HepG2 (cell line): Measurements from ENCODE around the gene RNASE2. TPM values are rescaled to one million over a fixed set of nuclear protein-coding genes. Genes with fewer than 3 reads are reported as not detected.
A peak's percentile ranks its signal among the peaks of the same experiment; 100 is the strongest.

Experiments used
- AGO1 ChIP-seq: fragments of 200-400 bp; formaldehyde crosslinking; IDR thresholded peaks from 2 replicates; pipeline ENCODE4 v1.6.1; 2017; ENCODE audit warnings: mild to moderate bottlenecking, low read depth, low read length, moderate library complexity; ENCODE audit not compliant: poor library complexity, severe bottlenecking
- DNMT1 ChIP-seq: sonication (generic); formaldehyde crosslinking; IDR thresholded peaks from 2 replicates; pipeline ENCODE4 v1.5.1; 2020; ENCODE audit warnings: mild to moderate bottlenecking, missing genetic modification reagents
- EHMT2 ChIP-seq: fragments of 200-600 bp; sonication (generic); IDR thresholded peaks from 2 replicates; pipeline ENCODE4 v1.7.0; 2017; ENCODE audit warnings: antibody characterized with exemption, low read depth, low read length, borderline replicate concordance
- GPN1 ChIP-seq: sonication (generic); formaldehyde crosslinking; IDR thresholded peaks from 2 replicates; pipeline ENCODE4 v1.5.1; 2020; ENCODE audit warnings: missing genetic modification reagents, borderline replicate concordance
- HHEX ChIP-seq: IDR thresholded peaks from 2 replicates; pipeline ENCODE4 v1.6.1; 2016; ENCODE audit warnings: control low read depth
- MAZ ChIP-seq, 2 experiments: sonication (generic) in 1 of 2; formaldehyde crosslinking in 1 of 2; IDR thresholded peaks; 2 replicates each; pipeline versions ENCODE4 v1.5.0 to v1.6.1; 2012 to 2020; ENCODE audit warnings: low read depth in 2 of 2, mild to moderate bottlenecking in 2 of 2, borderline replicate concordance in 1 of 2, improper control_type of control experiment in 1 of 2, low read length in 1 of 2, missing genetic modification reagents in 1 of 2, moderate library complexity in 1 of 2
- MED13 ChIP-seq: sonication (generic); formaldehyde crosslinking; IDR thresholded peaks from 2 replicates; pipeline ENCODE4 v1.5.0; 2020; ENCODE audit warnings: missing genetic modification reagents
- NR2F6 ChIP-seq, 2 experiments: IDR thresholded peaks; 2 replicates each; pipeline ENCODE4 v1.6.1; 2016; ENCODE audit warnings: antibody characterized with exemption in 1 of 2, mild to moderate bottlenecking in 1 of 2
- PPARG ChIP-seq: conservative IDR thresholded peaks from 2 replicates; pipeline ENCODE4 v1.6.1; 2016; ENCODE audit warnings: missing biosample characterization, missing genetic modification reagents
- RBM39 ChIP-seq: fragments of 200-400 bp; formaldehyde crosslinking; IDR thresholded peaks from one replicate; pipeline ENCODE4 v1.6.1; 2018; ENCODE audit warnings: antibody characterized with exemption, mild to moderate bottlenecking, low read depth, low read length; ENCODE audit not compliant: poor library complexity, severe bottlenecking
- SAP130 ChIP-seq: IDR thresholded peaks from 2 replicates; pipeline ENCODE4 v1.6.1; 2016; ENCODE audit warnings: low read depth
- SIX4 ChIP-seq: sonication (generic); formaldehyde crosslinking; IDR thresholded peaks from 2 replicates; pipeline ENCODE4 v1.4.0; 2020; ENCODE audit warnings: missing genetic modification reagents
- TRIM24 ChIP-seq: sonication (generic); formaldehyde crosslinking; IDR thresholded peaks from 2 replicates; pipeline ENCODE4 v1.8.0; 2022; ENCODE audit warnings: mild to moderate bottlenecking, missing genetic modification reagents
- ZBTB20 ChIP-seq: sonication (generic); formaldehyde crosslinking; IDR thresholded peaks from 2 replicates; pipeline ENCODE4 v1.8.1; 2023; ENCODE audit warnings: missing genetic modification reagents, low read depth, mild to moderate bottlenecking, borderline replicate concordance
- ZFX ChIP-seq: sonication (generic); formaldehyde crosslinking; IDR thresholded peaks from 2 replicates; pipeline ENCODE4 v1.4.0; 2020; ENCODE audit warnings: mild to moderate bottlenecking, low read depth, missing genetic modification reagents, moderate library complexity
- ZNF12 ChIP-seq: sonication (generic); formaldehyde crosslinking; IDR thresholded peaks from 2 replicates; pipeline ENCODE4 v1.5.0; 2020; ENCODE audit warnings: missing genetic modification reagents
- ZNF138 ChIP-seq: sonication (generic); formaldehyde crosslinking; IDR thresholded peaks from 2 replicates; pipeline ENCODE4 v1.5.0; 2020; ENCODE audit warnings: mild to moderate bottlenecking, low read depth, missing genetic modification reagents
- ZNF17 ChIP-seq: sonication (generic); formaldehyde crosslinking; IDR thresholded peaks from 2 replicates; pipeline ENCODE4 v1.5.0; 2020; ENCODE audit warnings: mild to moderate bottlenecking, missing genetic modification reagents
- ZNF230 ChIP-seq: sonication (generic); formaldehyde crosslinking; IDR thresholded peaks from 2 replicates; pipeline ENCODE4 v1.4.0; 2020; ENCODE audit warnings: mild to moderate bottlenecking, missing genetic modification reagents
- ZNF333 ChIP-seq: sonication (generic); formaldehyde crosslinking; IDR thresholded peaks from 2 replicates; pipeline ENCODE4 v1.4.0; 2020; ENCODE audit warnings: mild to moderate bottlenecking, missing genetic modification reagents, borderline replicate concordance
- ZNF713 ChIP-seq: sonication (generic); formaldehyde crosslinking; IDR thresholded peaks from 2 replicates; pipeline ENCODE4 v1.4.0; 2020; ENCODE audit warnings: mild to moderate bottlenecking, missing genetic modification reagents
- polyA plus RNA-seq, 8 experiments: library from polyadenylated mRNA; depleted of rRNA in 3 of 8; stranded (reverse) in 7 of 8; unstranded in 1 of 8; fragments of >200 nt; fragmentation: Illumina TruSeq in 4 of 8; extraction: Trizol in 4 of 8; gene quantifications; 2 replicates each; pipeline versions ENCODE4 v1.2.1 to v1.2.3, GENCODE V29; 2011 to 2016; ENCODE audit warnings: low read depth in 4 of 8, missing spikeins in 1 of 8, mixed read lengths in 1 of 8; ENCODE audit not compliant: insufficient read depth in 1 of 8
- total RNA-seq, 5 experiments: library from RNA; depleted of rRNA; stranded (reverse); fragments of >200 nt; fragmentation: Illumina TruSeq; extraction: Trizol; gene quantifications; 2 replicates each; pipeline ENCODE4 v1.2.3, GENCODE V29; 2016; ENCODE audit warnings: low read depth in 1 of 5
- TF ChIP-seq, protein P1 (sequence below): sonication (generic); formaldehyde crosslinking; IDR thresholded peaks from 2 replicates; pipeline ENCODE4 v1.4.0; 2020; ENCODE audit warnings: missing genetic modification reagents
- TF ChIP-seq, protein P2 (sequence below): sonication (generic); formaldehyde crosslinking; IDR thresholded peaks from 2 replicates; pipeline ENCODE4 v1.4.0; 2020; ENCODE audit warnings: missing genetic modification reagents
- TF ChIP-seq, protein P3 (sequence below): sonication (generic); formaldehyde crosslinking; IDR thresholded peaks from 2 replicates; pipeline ENCODE4 v1.4.0; 2020; ENCODE audit warnings: missing genetic modification reagents

Gene RNASE2
- total and polyA plus RNA-seq, 2 of the 13 experiments (the other 11 are each of a cell fraction or from before 2014, with no cell fraction given) = 0.69 TPM; not detected in 1

DNA sequence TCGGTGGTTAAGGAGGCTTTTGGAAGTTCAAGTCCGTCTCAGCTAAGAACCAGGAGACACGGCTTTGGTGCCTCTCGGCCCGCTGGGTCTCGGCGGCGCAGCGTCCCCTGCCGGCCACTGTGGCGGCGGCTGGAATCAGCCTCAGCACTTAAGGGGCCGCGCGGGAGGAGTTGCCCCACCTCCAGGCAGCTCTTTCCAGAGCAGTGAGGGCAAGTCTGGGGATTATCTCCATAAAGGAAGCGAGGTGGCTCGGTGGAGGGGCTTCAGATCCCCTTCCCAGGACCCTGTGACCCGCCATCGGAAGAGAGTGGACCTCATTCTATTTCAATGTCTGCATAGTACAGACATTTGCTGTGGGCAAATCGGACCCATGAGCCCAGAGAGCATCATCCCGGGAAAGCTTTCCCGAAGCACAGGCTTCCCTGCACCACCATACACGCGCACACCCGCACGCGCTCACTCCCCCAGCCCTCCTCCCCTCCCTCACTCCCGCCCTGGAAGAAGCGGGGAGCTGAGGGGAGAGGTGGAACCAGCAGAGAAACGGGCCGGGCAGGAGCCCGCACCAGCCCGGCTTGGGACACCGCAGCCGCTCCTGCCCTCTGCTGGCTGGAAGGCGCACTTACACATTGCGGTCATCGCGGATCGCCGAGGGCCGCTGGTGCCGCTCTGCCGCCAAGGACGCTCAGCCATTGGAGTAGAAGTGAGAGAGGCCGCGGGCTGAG lies 15.9 kb downstream of the RNASE2 start (continued):
- peak; percentile 59; the same call in 1 of the 2 replicates for TF ChIP-seq MAZ (IDR thresholded peaks at IDR 0.05; ENCODE audit: borderline replicate concordance, low read depth, low read length)
- peak; percentile 73 for TF ChIP-seq MAZ (CRISPR knock-in tag; IDR thresholded peaks at IDR 0.05; ENCODE audit: low read depth)
- peak; percentile 13; the same call in 1 of the 2 replicates for TF ChIP-seq DNMT1 (CRISPR knock-in tag)
- TF ChIP-seq PPARG (CRISPR knock-in tag) = no peak
- TF ChIP-seq ZNF17 (CRISPR knock-in tag) = no peak
- TF ChIP-seq MED13 = peak; percentile 34; the same call in 1 of the 2 replicates
- TF ChIP-seq GPN1 = 0 out of 2 replicates have a peak, but pooled peaks have one; percentile 27
- TF ChIP-seq SAP130 (CRISPR knock-in tag) = peak; percentile 56
- TF ChIP-seq, protein P1, sequence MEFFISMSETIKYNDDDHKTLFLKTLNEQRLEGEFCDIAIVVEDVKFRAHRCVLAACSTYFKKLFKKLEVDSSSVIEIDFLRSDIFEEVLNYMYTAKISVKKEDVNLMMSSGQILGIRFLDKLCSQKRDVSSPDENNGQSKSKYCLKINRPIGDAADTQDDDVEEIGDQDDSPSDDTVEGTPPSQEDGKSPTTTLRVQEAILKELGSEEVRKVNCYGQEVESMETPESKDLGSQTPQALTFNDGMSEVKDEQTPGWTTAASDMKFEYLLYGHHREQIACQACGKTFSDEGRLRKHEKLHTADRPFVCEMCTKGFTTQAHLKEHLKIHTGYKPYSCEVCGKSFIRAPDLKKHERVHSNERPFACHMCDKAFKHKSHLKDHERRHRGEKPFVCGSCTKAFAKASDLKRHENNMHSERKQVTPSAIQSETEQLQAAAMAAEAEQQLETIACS (CRISPR knock-in tag) = peak; percentile 45; the same call in 1 of the 2 replicates
- no peak for TF ChIP-seq ZNF713
- 0 out of 2 replicates have a peak, but pooled peaks have one; percentile 12 for TF ChIP-seq ZBTB20
- TF ChIP-seq AGO1 = peak; percentile 85
- TF ChIP-seq TRIM24 (CRISPR knock-in tag) = no peak
- TF ChIP-seq EHMT2 = no peak
- TF ChIP-seq, protein P2, sequence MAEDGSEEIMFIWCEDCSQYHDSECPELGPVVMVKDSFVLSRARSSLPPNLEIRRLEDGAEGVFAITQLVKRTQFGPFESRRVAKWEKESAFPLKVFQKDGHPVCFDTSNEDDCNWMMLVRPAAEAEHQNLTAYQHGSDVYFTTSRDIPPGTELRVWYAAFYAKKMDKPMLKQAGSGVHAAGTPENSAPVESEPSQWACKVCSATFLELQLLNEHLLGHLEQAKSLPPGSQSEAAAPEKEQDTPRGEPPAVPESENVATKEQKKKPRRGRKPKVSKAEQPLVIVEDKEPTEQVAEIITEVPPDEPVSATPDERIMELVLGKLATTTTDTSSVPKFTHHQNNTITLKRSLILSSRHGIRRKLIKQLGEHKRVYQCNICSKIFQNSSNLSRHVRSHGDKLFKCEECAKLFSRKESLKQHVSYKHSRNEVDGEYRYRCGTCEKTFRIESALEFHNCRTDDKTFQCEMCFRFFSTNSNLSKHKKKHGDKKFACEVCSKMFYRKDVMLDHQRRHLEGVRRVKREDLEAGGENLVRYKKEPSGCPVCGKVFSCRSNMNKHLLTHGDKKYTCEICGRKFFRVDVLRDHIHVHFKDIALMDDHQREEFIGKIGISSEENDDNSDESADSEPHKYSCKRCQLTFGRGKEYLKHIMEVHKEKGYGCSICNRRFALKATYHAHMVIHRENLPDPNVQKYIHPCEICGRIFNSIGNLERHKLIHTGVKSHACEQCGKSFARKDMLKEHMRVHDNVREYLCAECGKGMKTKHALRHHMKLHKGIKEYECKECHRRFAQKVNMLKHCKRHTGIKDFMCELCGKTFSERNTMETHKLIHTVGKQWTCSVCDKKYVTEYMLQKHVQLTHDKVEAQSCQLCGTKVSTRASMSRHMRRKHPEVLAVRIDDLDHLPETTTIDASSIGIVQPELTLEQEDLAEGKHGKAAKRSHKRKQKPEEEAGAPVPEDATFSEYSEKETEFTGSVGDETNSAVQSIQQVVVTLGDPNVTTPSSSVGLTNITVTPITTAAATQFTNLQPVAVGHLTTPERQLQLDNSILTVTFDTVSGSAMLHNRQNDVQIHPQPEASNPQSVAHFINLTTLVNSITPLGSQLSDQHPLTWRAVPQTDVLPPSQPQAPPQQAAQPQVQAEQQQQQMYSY (CRISPR knock-in tag) = 0 out of 2 replicates have a peak, but pooled peaks have one; percentile 41
- TF ChIP-seq ZNF138 (CRISPR knock-in tag) = no peak
- TF ChIP-seq ZNF230 (CRISPR knock-in tag) = no peak
- TF ChIP-seq ZNF333 = peak; percentile 95; the same call in 1 of the 2 replicates
- no peak for TF ChIP-seq HHEX
- TF ChIP-seq, protein P3, sequence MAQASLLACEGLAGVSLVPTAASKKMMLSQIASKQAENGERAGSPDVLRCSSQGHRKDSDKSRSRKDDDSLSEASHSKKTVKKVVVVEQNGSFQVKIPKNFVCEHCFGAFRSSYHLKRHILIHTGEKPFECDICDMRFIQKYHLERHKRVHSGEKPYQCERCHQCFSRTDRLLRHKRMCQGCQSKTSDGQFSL (CRISPR knock-in tag) = peak; percentile 74; the same call in 1 of the 2 replicates
- no peak for TF ChIP-seq SIX4 (CRISPR knock-in tag)
- 0 out of 2 replicates have a peak, but pooled peaks have one; percentile 30 for TF ChIP-seq ZNF12 (CRISPR knock-in tag)
- peak; percentile 49; the same call in 1 of the 2 replicates for TF ChIP-seq ZFX (CRISPR knock-in tag)
- TF ChIP-seq NR2F6 (IDR thresholded peaks at IDR 0.05) = no peak
- 0 out of 2 replicates have a peak, but pooled peaks have one; percentile 50 for TF ChIP-seq NR2F6 (CRISPR knock-in tag; IDR thresholded peaks at IDR 0.05)
- peak; percentile 98 for TF ChIP-seq RBM39
